Measurements from ENCODE around the gene A4GALT. TPM values are rescaled to one million over a fixed set of nuclear protein-coding genes. Genes with fewer than 3 reads are reported as not detected.
A peak's percentile ranks its signal among the peaks of the same experiment; 100 is the strongest.

Gene A4GALT
- total and polyA plus RNA-seq, 2 donors from 2014 or later, result 76.2 to 186 TPM

GRCh38 chr22:42685941-42686653 lies 34.6 kb downstream of the A4GALT start:
- Histone ChIP-seq H3K9ac (ENCODE audit: low read length in 3 of 3) (peak overlapping the region in 1 of 3 donors; percentile 26), H3K9me3 (ENCODE audit: control insufficient read depth in 2 of 3, insufficient read depth in 1 of 3, low read length in 3 of 3) (no peaks in the 10 kb centered on the region), H3K27me3 (ENCODE audit: control insufficient read depth, insufficient read depth, low read length) (no peaks in the 10 kb centered on the region), H3K36me3 (ENCODE audit: control insufficient read depth in 2 of 3, insufficient read depth in 3 of 3, low read length in 3 of 3) (no peaks in the 10 kb centered on the region), H3K4me3 (ENCODE audit: low read length in 3 of 3) (no peak overlapping the region), H3K4me1 (ENCODE audit: control insufficient read depth in 2 of 3, insufficient read depth in 2 of 3, low read depth in 1 of 3, low read length in 3 of 3) (peaks cover 0 to 58% (median 48%) of the 10 kb centered on the region in 3 donors), H3K27ac (ENCODE audit: low read depth in 2 of 2, low read length in 2 of 2) (peak overlapping the region; percentile 83 to 89)
- peak; percentile 12 for TF ChIP-seq CTCF (IDR thresholded peaks at IDR 0.05; ENCODE audit: borderline replicate concordance, extremely low read depth, insufficient read depth)
- DNase-seq, result peak in 2 of 5 donors; percentile 44 to 90
- no peak for FAIRE-seq
- intact Hi-C loops (cut with DNase I), result no loop called here

GRCh38 chr22:42684462-42685195 lies 36.0 kb downstream of the A4GALT start:
- H3K4me3 ChIP-seq (ENCODE audit: low read length in 3 of 3), result no peak overlapping the region
- DNase-seq, result peak in 1 of 5 donors; percentile 68
- no peaks in the 10 kb centered on the region for H3K36me3 ChIP-seq (ENCODE audit: control insufficient read depth in 2 of 3, insufficient read depth in 3 of 3, low read length in 3 of 3)
- TF ChIP-seq CTCF (IDR thresholded peaks at IDR 0.05; ENCODE audit: borderline replicate concordance, extremely low read depth, insufficient read depth), result no peak
- no peaks in the 10 kb centered on the region for H3K9me3 ChIP-seq (ENCODE audit: control insufficient read depth in 2 of 3, insufficient read depth in 1 of 3, low read length in 3 of 3)
- FAIRE-seq, result no peak
- H3K27me3 ChIP-seq (ENCODE audit: control insufficient read depth, insufficient read depth, low read length), result no peaks in the 10 kb centered on the region
- peaks cover 0 to 69% (median 52%) of the 10 kb centered on the region in 3 donors for H3K4me1 ChIP-seq (ENCODE audit: control insufficient read depth in 2 of 3, insufficient read depth in 2 of 3, low read depth in 1 of 3, low read length in 3 of 3)
- intact Hi-C loops (cut with DNase I), result no loop called here
- no peak overlapping the region for H3K9ac ChIP-seq (ENCODE audit: low read length in 3 of 3)
- peak overlapping the region; percentile 34 to 67 for H3K27ac ChIP-seq (ENCODE audit: low read depth in 2 of 2, low read length in 2 of 2)

GRCh38 chr22:42683578-42684283 lies 36.9 kb downstream of the A4GALT start:
- Histone ChIP-seq H3K4me3 (ENCODE audit: low read length in 3 of 3) (no peak overlapping the region), H3K27ac (ENCODE audit: low read depth in 2 of 2, low read length in 2 of 2) (peak overlapping the region; percentile 67 to 74), H3K36me3 (ENCODE audit: control insufficient read depth in 2 of 3, insufficient read depth in 3 of 3, low read length in 3 of 3) (no peaks in the 10 kb centered on the region), H3K27me3 (ENCODE audit: control insufficient read depth, insufficient read depth, low read length) (no peaks in the 10 kb centered on the region), H3K9me3 (ENCODE audit: control insufficient read depth in 2 of 3, insufficient read depth in 1 of 3, low read length in 3 of 3) (no peaks in the 10 kb centered on the region), H3K9ac (ENCODE audit: low read length in 3 of 3) (no peak overlapping the region), H3K4me1 (ENCODE audit: control insufficient read depth in 2 of 3, insufficient read depth in 2 of 3, low read depth in 1 of 3, low read length in 3 of 3) (peaks cover 0 to 62% (median 52%) of the 10 kb centered on the region in 3 donors)
- no peak for TF ChIP-seq CTCF (IDR thresholded peaks at IDR 0.05; ENCODE audit: borderline replicate concordance, extremely low read depth, insufficient read depth)
- FAIRE-seq, result no peak
- intact Hi-C loops (cut with DNase I), result no loop called here
- DNase-seq, result peak in 2 of 5 donors; percentile 44 to 83

All from kidney (tissue), 14 donors.